Activated CD8-positive, alpha-beta memory T cell treated with anti-CD3 and anti-CD28 coated beads, Interleukin-2, amount 50 U/mL, for 1 hour (primary cell): ENCODE data around the gene MID1.
"Not testable (repeated sequence)": the region's sequence is repeated elsewhere in the genome, so short reads cannot be mapped to it uniquely, and the experiment has no call there.

Experiments
- DNase-seq: peaks from one replicate; pipeline ENCODE4 v3.0.0-alpha.2; 2020; ENCODE audit errors: extremely low read depth

MID1 gene

DNA sequence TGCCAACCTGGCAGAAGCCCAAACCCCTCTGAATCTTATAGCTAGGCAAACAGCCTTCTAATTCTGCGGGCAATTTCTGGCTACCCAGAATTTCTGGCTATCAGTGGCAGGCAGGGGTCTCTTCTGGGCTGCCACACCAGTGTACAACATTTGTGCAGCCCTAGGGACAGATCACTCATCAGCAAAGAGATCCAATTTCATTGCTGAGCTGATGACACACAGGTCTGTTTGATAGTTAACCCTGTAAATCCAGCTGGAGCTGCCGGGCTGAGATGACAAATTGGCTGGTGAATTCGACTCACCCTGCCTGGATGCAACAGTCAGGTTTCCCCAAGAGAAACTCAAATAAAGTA lies 2.4 kb downstream of the MID1 start:
- no peak for DNase-seq

DNA sequence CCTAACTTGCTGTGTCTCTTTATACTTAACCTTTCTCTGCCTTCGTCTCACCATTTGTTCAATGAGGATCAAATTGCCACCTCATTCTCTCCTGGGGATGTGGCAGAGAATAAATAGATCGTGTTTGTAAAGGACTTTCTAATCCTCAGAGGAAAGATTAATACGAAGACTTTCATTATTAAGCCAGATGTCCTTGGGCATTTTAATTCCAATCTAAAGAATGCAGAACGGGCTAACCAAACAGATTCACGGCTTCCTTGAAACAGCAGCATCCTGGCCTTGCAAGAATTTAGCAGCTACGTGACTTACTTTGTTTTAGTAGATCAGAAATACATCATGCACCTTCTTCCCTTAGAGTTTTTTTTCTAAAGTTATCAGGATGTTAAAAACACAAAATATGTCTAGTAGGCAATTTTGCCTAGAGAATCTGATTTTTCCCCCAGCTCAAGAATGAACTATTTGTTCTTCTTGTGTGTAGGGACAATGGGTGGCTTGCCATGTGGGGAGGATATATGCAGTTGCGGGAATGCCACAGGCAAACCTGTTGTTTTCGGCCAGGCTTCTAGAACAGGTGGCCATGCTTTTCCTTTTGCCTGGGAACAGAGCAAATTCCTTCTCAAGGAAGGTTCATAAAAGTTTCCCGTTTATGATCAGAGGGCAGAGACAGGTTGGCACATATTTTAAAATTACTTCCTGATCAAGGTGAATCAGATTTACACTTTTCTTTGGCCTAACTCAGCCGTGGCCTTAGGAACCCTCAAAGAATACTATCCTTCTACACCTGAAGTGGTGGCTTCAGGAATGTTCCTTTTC lies 3.0 kb downstream of the MID1 start:
- no peak for DNase-seq

DNA sequence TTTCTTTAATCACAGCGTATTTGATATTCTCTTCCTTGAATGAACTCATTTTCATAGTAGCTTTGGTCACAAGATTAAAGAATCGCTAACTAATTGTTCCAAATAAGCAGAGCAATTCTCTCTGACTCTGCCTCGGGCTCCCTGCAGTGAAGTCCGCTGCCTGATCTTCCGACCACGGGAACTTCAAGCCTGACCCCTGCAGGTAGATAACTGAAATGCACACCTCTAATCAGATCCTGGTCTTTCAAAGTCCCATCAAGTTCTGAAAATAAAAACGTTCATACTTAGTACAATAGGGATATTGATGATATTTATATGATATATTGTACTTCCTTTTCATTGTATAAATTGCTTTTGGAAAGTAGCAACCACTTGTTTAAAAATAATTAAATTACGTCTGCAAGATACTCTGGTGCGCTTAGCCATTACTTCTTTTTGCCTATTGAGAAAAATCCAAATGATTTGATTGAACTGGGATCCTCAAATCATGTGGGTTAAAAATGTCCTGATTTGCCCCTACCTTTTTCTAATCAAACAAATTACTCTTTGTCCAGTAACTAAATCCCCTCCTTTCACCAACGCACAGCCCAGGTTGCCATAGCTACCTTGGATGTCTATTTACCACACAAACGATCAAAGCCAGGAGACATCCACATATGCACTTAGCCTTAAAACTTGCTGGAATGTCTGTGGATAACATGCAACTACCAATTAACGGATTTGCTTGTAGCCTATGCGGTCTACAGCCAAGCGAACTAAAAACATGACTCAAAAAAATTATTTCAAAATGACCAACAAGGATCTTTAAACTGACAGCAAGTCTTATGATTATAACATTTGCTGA lies 4.2 kb downstream of the MID1 start:
- no peak for DNase-seq

DNA sequence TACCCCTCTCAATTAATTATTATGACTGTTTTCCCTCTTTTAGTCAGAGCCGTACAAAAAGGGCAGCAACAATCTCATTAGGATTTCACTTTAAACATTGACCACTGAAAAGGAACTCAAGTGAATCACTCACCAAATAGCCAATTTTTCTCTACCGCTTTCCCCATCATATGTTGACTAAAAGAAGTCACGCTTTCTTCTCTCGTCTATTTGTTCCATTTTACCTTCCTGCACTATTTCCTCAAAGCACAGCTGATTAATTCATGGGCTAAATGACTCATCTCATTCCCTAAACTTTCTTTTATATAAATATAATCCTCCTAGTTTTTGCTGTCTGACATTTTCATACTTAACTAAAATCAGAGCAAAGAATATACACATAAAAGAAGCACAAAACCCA lies 8.2 kb downstream of the MID1 start:
- no peak for DNase-seq

DNA sequence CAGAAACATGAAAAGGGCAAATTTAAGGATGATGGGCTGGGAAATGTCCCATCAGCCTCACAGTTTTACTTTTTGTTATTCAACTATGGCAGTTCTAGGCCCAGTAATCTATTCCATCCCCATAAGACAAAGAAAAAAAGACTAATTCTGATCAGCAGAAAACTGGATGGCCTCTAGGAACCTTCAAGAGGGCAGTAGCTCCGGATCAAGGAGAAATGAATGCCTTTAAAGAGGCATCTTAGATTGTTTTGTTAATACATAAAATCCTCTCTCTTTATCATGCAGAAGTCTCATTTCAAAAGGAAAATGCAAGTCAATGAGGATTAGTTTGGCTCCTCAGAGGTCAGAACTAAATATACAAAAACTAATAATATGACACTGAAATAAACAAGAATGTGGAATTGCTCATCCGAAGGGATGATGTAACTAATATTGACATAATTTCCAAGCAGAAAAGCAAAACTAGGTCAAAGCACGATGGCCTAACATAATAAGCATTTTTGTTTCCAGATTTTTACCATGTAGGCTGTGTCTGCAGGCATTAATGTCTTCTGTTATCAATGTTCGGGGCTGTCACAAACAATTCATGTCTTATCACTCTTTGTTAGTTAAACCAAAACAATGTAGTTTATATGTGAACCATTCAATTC lies 8.8 kb downstream of the MID1 start:
- DNase-seq: no peak

DNA sequence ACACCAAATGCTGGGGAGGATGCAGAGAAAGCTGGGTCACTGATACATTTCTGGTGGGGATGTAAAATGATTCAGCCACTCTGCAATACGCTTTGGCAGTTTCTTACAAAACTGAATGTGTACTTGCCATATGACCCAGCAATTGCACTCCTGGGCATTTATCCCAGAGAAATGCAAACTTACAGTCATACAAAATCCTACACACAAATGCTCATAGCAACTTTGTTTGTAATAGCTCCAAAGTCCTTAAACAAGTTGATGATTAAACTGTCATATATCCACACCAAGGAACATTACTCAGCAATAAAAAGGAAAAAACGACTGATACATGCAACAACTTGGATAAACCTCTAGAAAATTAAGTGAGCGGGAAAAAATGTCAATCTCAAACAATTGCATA lies 12.3 kb downstream of the MID1 start:
- no peak for DNase-seq

DNA sequence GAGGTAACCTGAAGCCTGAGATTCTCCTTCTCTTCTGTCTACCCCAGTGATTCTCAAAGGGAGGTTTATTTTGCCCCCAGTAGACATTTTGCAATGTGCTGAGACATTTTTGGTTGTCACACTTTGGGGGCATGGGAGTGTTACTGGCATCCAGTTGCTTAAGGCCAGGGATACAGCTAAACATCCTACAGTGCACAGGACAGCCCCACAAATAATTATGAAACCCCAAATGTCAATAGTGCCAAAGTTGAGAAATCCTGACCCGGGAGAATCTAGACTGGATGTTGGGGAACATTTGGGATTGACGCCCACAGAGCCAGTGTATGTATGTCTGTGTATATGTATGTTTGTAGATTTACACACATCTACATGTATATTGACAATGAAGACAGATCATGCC lies 13.2 kb downstream of the MID1 start:
- no peak for DNase-seq

DNA sequence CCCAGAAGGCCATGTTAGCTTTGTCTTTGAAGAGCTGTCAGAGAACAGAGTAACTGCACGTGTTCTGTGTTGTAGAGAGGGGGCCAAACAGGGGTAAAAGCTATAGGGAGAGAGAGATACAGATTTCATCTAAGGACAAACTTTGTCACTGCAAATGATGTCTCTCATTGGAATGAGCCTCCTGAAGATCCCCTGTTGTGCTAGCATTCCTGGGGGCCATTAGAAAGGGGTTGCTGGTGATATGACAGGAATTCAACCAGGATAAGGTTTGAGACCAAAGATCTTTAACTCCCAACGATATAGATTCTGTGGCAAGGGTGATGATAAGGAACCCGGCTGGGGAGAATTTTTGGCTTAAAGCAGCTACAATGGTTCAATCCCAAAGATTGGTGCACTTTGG lies 16.8 kb downstream of the MID1 start:
- DNase-seq: no peak

DNA sequence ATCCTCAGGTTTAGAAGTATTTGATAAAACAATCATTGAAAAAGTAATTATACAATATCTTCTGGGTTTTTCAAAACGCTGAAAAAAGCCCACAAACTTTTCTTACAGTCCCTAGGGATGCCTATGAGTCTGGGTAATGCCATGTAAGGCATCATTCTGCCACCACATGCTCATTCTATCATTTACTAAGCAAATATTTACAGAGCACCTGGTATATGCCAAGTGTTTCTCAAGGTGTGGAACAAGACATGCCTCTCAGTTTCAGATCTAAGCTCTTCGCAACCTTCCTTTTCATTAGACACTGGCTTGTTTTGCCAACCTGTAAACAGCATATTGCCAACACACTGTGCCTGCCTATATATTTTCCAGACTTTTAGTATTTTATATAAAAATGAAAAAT lies 17.7 kb downstream of the MID1 start:
- no peak for DNase-seq

DNA sequence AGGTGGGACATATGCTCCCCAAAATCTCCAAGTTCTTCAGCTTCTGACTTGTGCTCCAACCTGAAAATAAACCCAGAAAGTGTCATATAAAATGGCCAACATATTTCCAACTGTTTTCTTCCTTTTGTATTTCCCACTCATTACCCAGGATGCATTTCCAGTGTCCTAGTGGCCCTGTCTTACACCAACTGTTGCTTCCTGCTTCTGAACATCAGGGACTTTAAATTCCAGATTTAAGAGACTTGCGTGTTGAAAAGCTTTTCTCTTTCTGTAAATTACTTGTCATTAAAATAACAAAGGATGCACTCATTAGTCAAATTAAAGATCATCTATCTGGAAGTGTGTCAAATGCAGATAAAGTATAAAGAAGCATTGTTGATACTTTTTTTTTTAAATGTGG lies 19.9 kb downstream of the MID1 start:
- DNase-seq: no peak

DNA sequence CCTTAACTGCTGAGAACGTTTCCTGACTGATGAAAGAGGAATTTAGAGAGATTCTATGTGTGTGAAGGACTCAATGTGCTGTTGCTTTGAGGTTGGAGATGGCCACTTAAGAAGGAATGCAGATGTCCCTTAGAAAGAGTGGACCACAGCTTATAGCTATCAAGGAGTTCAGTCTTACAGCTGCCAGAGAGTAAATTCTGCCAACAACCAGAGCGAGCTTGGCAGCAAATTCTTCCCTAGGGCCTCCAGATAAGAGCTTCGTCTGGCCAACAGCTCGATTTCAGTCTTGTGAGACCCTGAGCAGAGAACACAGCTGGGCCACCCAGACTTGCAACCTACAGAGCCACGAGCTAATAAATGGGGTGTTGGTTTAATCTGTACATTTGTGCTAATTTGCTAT lies 21.8 kb downstream of the MID1 start:
- DNase-seq: no peak

DNA sequence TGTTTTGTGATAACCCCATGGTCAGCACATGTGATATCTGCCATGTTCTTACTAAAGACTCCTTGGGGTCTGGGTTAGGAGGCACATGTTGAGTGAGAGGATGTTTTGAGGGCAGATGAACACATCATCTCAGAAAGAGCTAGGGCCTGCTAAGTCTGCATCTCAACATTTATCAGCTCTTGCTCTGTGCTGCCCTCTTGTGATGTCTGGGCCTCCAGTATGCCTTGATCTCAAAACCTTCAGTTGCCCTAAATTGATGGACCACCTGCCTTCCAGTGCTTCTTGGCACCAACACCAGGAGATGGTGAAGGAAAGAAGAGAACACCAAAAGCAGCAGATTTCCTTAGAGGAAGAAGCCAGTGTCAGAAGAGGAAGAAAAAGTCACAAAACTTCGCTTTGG lies 22.5 kb downstream of the MID1 start:
- DNase-seq: no peak

DNA sequence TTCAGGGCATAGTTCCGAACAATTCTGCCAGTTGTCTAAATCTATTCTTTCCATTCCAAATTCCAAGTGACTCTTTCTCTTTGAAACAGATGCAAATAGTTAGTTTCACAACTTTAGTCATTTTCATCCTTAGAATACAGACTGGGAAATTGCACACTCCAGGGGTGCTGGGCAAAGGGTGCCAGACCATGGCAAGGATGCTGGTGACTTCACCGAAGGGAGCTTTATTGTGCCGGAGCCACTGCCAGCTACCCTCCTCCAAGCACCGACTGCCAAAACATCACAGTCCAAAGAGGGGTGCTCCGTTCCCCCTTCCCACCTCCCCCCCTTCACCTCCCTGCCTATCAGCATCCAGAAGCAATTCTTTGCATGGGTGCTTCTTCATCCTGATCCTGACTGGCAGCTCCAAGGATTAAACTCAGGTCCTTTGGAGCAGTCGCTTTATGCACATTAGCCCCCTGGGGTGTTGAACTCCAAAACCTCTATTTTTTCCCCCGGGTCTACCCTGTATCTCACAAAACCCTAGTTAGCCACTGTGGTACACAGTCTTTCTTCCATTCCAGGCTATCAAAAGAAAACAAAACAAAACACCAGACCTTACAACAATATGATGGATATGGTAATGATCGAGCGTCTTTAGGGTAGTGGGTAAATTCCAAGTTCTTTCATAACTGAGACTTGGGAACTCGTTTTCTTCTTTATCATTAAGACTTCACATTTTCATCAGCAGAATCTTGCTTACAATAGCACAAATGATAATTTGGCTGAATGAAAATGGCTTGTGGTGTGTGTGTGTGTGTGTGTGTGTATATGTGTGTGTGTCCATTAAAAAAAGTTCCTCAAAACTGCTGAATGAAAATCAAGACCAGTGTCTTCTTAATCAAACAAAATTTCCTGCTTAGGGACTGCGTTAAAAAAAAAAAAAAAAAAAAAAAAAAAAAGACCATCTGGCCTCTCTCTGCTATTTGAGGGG lies 28.7 kb downstream of the MID1 start:
- no peak for DNase-seq

DNA sequence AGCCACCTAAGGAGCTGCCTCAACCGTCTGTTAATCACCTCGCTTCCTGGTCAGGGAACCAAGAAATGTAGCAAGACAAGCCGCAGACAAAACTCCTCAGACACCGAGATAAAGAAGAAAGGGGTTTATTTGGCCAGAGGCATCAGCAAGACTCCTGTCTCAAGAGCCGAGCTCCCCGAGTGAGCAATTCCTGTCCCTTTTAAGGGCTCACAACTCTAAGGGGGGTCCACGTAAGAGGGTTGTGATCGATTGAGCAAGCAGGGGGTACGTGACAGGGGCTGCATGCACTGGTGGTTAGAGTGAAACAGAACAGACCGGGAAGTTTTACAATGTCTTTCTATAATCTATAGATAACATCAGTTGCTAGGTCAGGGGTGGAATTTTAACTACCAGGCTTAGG lies 30.6 kb downstream of the MID1 start:
- not testable (repeated sequence) for DNase-seq

DNA sequence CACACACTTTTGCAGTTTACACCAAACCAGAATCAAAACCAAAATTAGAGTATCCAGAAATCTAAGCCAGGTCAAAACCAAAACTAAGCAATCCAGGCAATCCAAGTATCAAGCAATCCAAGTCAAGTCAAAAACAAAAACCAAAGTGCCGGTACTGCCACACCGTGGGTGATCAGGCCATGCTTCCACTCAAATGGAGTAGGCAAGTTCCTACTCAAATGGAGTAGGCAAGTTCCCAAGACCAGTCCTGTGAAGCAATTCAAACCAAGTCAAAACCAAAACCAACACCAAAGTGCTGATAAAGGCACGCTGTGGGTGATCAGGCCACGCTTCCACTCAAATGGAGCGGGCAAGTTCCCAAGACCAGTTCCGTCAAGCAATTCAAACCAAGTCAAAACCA lies 31.3 kb downstream of the MID1 start:
- DNase-seq: no peak

DNA sequence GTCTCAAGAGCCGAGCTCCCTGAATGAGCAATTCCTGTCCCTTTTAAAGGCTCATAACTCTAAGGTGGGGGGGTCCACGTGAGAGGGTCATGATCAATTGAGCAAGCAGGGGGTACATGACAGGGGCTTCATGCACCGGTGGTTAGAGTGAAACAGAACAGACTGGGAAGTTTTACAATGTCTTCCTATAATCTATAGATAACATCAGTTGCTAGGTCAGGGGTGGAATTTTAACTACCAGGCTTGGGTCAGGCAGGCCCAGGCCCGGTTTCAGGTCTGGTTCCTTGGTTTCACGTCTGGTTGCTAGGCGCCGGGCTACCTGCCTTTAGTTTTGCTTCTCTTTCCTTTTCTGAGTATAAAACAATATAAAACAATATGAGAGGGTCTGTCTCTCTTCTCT lies 35.5 kb downstream of the MID1 start:
- not testable (repeated sequence) for DNase-seq

DNA sequence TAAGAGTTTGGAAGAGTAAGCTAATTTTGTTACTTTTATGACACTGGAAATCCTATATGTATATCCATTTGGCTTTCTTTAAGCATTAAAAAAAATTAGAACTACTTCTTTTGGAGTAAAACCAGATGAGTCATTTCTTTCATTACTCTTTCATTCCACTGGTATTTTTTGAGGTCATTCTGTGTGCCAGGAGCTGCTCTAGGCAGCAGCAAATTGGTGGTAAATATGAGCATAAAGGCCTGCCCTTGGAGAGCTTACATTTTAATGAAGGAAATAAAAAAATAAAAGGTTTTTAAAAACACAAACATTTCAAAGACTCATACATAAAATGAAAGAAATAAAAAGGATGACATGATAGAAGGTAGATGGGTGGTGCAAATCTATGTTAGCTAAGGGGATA lies 37.4 kb downstream of the MID1 start:
- no peak for DNase-seq

DNA sequence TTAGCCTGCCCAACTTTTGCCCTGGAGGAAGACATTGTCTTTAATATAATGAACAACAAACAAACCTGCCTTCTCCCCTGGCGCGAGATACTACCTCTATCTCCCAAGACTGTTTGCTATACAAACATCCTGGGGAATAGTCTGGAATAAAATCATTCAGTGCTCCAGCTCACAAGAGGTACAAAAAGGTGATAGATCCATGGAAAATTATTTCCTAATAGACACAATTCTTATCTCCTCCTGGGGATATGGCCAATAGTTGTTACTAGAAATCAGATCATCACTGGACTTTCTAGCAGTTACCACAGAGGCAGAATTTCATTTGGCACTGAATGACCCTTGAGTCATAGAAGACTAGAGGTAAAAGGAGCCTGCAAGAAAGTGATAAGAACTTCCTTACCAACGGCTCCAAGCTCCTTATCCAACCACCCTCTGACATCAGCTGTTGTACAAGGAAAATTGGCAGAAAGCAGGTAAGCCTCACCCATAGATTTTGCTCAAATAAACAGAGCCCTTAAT lies 38.1 kb downstream of the MID1 start:
- DNase-seq: no peak

DNA sequence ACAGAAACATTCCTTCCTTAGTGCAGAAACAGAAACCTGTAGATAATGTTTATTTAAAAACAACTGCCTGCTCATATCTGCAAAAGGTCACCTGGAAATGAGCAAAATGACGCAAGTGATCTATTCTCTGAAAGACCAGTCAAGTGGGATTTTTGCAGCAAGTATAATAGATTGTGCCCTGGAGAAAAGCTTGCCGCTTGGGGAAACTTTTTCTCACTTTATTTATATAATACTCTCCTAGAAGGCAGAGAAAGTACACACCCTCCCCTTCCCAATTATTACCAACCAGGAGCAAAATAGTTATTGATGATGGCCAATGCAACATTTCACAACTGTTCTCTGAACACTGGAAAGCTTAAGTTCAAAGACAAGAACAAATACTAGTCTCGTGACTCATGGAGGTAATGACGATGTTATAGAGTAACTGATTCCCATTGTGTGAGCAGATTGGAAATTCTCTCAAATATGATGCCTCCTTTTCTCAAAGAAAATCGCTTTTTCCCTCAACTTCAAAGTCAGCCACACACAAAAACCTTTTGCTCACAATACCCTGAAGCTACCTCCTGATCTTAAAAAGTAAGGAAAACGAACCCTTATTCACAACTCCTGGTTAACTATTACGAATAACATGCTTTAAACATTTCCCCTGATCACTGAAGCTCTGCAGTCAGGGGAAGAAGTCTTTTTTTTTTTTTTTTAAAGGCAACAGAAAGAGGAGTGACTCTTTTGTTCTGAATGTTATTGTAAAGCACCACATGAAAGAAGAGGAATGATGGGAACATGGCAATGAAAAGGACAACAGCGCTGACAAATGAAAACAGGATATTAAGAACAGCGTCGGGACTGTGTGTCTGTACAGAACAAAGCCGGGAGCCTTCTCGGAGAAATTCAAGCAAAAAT lies 41.0 kb downstream of the MID1 start:
- DNase-seq: no peak

DNA sequence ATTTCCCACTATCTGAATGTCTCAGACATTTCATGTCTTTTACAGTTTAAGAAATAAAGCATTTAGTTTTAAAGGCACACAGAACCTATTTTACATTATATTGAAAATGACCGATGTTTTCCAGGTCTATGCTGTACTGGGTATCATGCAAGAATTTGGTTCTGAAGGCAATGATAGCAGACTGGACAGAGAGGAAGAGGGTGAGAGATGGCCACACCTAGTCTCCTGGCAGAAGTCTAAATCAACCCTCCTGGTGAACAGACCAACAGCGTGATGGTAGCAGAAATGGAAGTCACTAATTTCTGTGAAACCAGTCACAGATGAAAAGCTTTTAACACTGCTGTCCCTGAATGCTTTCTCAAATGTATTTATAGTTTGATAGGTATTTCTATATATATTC lies 41.9 kb downstream of the MID1 start:
- no peak for DNase-seq
